ENCODE results near the gene NKAIN1.
"Not testable (repeated sequence)": the region's sequence is repeated elsewhere in the genome, so short reads cannot be mapped to it uniquely, and the experiment has no call there.

NKAIN1 gene

DNA sequence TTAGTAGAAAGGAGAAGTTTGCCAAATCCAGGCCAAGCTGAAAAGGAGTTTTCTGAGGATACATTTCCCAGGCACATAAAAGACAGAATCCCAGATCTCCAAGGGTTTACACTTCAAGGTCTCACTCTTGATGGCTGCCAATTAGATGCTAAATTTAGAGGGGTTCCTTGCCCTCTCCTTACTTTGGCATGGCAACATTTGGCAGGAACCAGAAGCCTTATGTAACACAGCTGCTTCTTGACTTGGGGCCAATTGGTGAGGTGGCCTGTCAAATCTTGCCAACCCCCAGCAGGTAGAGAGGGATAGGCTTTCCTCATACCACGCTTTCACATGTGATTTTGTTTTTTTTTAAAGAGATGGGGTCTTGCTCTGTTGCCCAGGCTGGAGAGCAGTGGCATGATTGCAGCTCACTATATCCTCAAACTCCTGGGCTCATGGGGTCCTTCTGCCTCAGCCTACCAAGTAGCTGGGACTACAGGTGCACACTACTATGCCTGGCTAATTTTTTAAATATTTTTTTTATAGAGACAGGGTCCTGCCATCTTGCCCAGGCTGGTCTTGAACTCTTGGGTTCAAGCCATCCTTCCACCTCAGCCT is 25.2 kb upstream of the NKAIN1 start:
- H3K27me3 ChIP-seq (ENCODE audit: insufficient read depth, low read length) = no peaks in the 10 kb centered on the region
- no peaks in the 10 kb centered on the region for H4K20me1 ChIP-seq (ENCODE audit: insufficient read depth, low read length)
- no peaks in the 10 kb centered on the region for H3K9me3 ChIP-seq (ENCODE audit: low read length)
- H3K4me2 ChIP-seq (ENCODE audit: low read length) = no peak overlapping the region
- no peaks in the 10 kb centered on the region for H3F3A ChIP-seq (ENCODE audit: insufficient read depth, low read length)
- H3K27ac ChIP-seq (ENCODE audit: low read depth, low read length, poor library complexity, severe bottlenecking) = no peak overlapping the region
- TF ChIP-seq, protein P1, sequence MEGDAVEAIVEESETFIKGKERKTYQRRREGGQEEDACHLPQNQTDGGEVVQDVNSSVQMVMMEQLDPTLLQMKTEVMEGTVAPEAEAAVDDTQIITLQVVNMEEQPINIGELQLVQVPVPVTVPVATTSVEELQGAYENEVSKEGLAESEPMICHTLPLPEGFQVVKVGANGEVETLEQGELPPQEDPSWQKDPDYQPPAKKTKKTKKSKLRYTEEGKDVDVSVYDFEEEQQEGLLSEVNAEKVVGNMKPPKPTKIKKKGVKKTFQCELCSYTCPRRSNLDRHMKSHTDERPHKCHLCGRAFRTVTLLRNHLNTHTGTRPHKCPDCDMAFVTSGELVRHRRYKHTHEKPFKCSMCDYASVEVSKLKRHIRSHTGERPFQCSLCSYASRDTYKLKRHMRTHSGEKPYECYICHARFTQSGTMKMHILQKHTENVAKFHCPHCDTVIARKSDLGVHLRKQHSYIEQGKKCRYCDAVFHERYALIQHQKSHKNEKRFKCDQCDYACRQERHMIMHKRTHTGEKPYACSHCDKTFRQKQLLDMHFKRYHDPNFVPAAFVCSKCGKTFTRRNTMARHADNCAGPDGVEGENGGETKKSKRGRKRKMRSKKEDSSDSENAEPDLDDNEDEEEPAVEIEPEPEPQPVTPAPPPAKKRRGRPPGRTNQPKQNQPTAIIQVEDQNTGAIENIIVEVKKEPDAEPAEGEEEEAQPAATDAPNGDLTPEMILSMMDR (IDR thresholded peaks at IDR 0.05; ENCODE audit: low read length) = no peak
- no peak for TF ChIP-seq EZH2 (IDR thresholded peaks at IDR 0.05; ENCODE audit: borderline replicate concordance, low read length)
- H3K9ac ChIP-seq (ENCODE audit: low read length) = no peak overlapping the region
- no peak overlapping the region for H2AFZ ChIP-seq (ENCODE audit: low read length)
- no peaks in the 10 kb centered on the region for H3K79me2 ChIP-seq (ENCODE audit: insufficient read depth, low read length)
- peaks cover 90% of the 10 kb centered on the region for H3K36me3 ChIP-seq (ENCODE audit: insufficient read depth, low read length)
- no peak overlapping the region for H3K4me3 ChIP-seq (ENCODE audit: low read depth, low read length, poor library complexity, severe bottlenecking)
- H3K4me1 ChIP-seq (ENCODE audit: insufficient read depth, low read length, severe bottlenecking) = no peaks in the 10 kb centered on the region
- H3K9me2 ChIP-seq (ENCODE audit: low read depth, low read length) = no peaks in the 10 kb centered on the region

GRCh38 chr1:31263408-31263807 is 23.7 kb upstream of the NKAIN1 start:
- no peaks in the 10 kb centered on the region for H3K27me3 ChIP-seq (ENCODE audit: insufficient read depth, low read length)
- H3K9ac ChIP-seq (ENCODE audit: low read length) = no peak overlapping the region
- no peaks in the 10 kb centered on the region for H3K4me1 ChIP-seq (ENCODE audit: insufficient read depth, low read length, severe bottlenecking)
- H2AFZ ChIP-seq (ENCODE audit: low read length) = no peak overlapping the region
- no peaks in the 10 kb centered on the region for H3K79me2 ChIP-seq (ENCODE audit: insufficient read depth, low read length)
- no peak overlapping the region for H3K4me3 ChIP-seq (ENCODE audit: low read depth, low read length, poor library complexity, severe bottlenecking)
- peaks cover 89% of the 10 kb centered on the region for H3K36me3 ChIP-seq (ENCODE audit: insufficient read depth, low read length)
- TF ChIP-seq, protein P1 (IDR thresholded peaks at IDR 0.05; ENCODE audit: low read length) = no peak
- TF ChIP-seq EZH2 (IDR thresholded peaks at IDR 0.05; ENCODE audit: borderline replicate concordance, low read length) = no peak
- no peaks in the 10 kb centered on the region for H3F3A ChIP-seq (ENCODE audit: insufficient read depth, low read length)
- no peak overlapping the region for H3K27ac ChIP-seq (ENCODE audit: low read depth, low read length, poor library complexity, severe bottlenecking)
- no peaks in the 10 kb centered on the region for H3K9me2 ChIP-seq (ENCODE audit: low read depth, low read length)
- no peaks in the 10 kb centered on the region for H3K9me3 ChIP-seq (ENCODE audit: low read length)
- no peaks in the 10 kb centered on the region for H4K20me1 ChIP-seq (ENCODE audit: insufficient read depth, low read length)
- H3K4me2 ChIP-seq (ENCODE audit: low read length) = no peak overlapping the region

GRCh38 chr1:31262393-31262792 is 22.7 kb upstream of the NKAIN1 start:
- H3K27ac ChIP-seq (ENCODE audit: low read depth, low read length, poor library complexity, severe bottlenecking); H3K79me2 ChIP-seq (ENCODE audit: insufficient read depth, low read length); H3K9ac ChIP-seq (ENCODE audit: low read length); H3K27me3 ChIP-seq (ENCODE audit: insufficient read depth, low read length); H3K4me2 ChIP-seq (ENCODE audit: low read length); H3K9me2 ChIP-seq (ENCODE audit: low read depth, low read length); H3K9me3 ChIP-seq (ENCODE audit: low read length); H2AFZ ChIP-seq (ENCODE audit: low read length); H3K4me3 ChIP-seq (ENCODE audit: low read depth, low read length, poor library complexity, severe bottlenecking); H4K20me1 ChIP-seq (ENCODE audit: insufficient read depth, low read length); H3K4me1 ChIP-seq (ENCODE audit: insufficient read depth, low read length, severe bottlenecking); H3F3A ChIP-seq (ENCODE audit: insufficient read depth, low read length): not testable (repeated sequence)
- peaks cover 90% of the 10 kb centered on the region for H3K36me3 ChIP-seq (ENCODE audit: insufficient read depth, low read length)

DNA sequence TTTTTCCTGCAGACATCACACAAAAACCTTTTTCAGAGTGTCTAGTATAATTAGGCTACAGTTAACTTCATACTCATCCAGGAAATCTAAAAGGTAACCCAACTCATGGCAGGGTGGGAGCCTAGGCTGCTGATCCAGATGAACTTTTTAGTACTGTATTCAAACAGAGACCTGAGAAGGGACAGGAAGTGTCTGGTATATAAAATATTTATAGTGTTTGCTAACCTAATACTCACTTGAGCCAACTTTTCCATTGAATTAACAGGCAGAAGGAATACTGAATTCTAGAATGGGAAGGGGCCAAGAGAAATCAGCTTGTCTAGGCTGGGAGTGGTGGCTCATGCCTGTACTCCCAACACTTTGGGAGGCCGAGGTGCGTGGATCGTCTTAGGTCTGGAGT is 22.2 kb upstream of the NKAIN1 start:
- no peaks in the 10 kb centered on the region for H4K20me1 ChIP-seq (ENCODE audit: insufficient read depth, low read length)
- no peak overlapping the region for H3K4me2 ChIP-seq (ENCODE audit: low read length)
- TF ChIP-seq EZH2 (IDR thresholded peaks at IDR 0.05; ENCODE audit: borderline replicate concordance, low read length) = no peak
- TF ChIP-seq, protein P1 (IDR thresholded peaks at IDR 0.05; ENCODE audit: low read length) = no peak
- H2AFZ ChIP-seq (ENCODE audit: low read length) = no peak overlapping the region
- H3K9ac ChIP-seq (ENCODE audit: low read length) = no peak overlapping the region
- H3K9me3 ChIP-seq (ENCODE audit: low read length) = no peaks in the 10 kb centered on the region
- no peaks in the 10 kb centered on the region for H3K79me2 ChIP-seq (ENCODE audit: insufficient read depth, low read length)
- no peak overlapping the region for H3K27ac ChIP-seq (ENCODE audit: low read depth, low read length, poor library complexity, severe bottlenecking)
- no peaks in the 10 kb centered on the region for H3F3A ChIP-seq (ENCODE audit: insufficient read depth, low read length)
- H3K4me1 ChIP-seq (ENCODE audit: insufficient read depth, low read length, severe bottlenecking) = no peaks in the 10 kb centered on the region
- peaks cover 90% of the 10 kb centered on the region for H3K36me3 ChIP-seq (ENCODE audit: insufficient read depth, low read length)
- H3K4me3 ChIP-seq (ENCODE audit: low read depth, low read length, poor library complexity, severe bottlenecking) = no peak overlapping the region
- no peaks in the 10 kb centered on the region for H3K9me2 ChIP-seq (ENCODE audit: low read depth, low read length)
- no peaks in the 10 kb centered on the region for H3K27me3 ChIP-seq (ENCODE audit: insufficient read depth, low read length)
